ENCODE measurements around the gene POLR2E. TPM values are rescaled to one million over a fixed set of nuclear protein-coding genes. Genes with fewer than 3 reads are reported as not detected.

The POLR2E gene
- total RNA-seq, 1 experiment from 2014 or later, result 343 TPM

GRCh38 chr19:1063030-1063908 is 31.9 kb downstream of the POLR2E start:
- no TSS peak for BruUV-seq (replicated peaks)
- POLR2A ChIA-PET (ENCODE audit: low non-redundant PET), result no interaction called here
- H3K4me1 ChIP-seq (ENCODE audit: insufficient read depth, low read length, poor library complexity, severe bottlenecking), result peaks cover 16% of the 10 kb centered on the region
- CTCF ChIA-PET, result no interaction called here
- no peak for DNase-seq (ENCODE audit: low spot score)
- no peak for TF ChIP-seq EZH2 (IDR thresholded peaks at IDR 0.05; ENCODE audit: borderline replicate concordance, low read depth, low read length, poor library complexity, severe bottlenecking)
- no peaks in the 10 kb centered on the region for H3K27me3 ChIP-seq (replicated peaks; ENCODE audit: insufficient read depth, low read depth, low read length, poor library complexity)
- peaks cover 5% of the 10 kb centered on the region for H3K9me3 ChIP-seq (ENCODE audit: low read depth, low read length, poor library complexity, severe bottlenecking)
- intact Hi-C loops (cut with micrococcal nuclease; ENCODE audit: unreplicated experiment), result no loop called here
- H3K27ac ChIP-seq (ENCODE audit: low read depth, low read length, poor library complexity, severe bottlenecking), result no peak overlapping the region
- H3K36me3 ChIP-seq (ENCODE audit: insufficient read depth, low read length, poor library complexity, severe bottlenecking), result no peaks in the 10 kb centered on the region
- H3K4me3 ChIP-seq (ENCODE audit: low read depth, low read length, poor library complexity, severe bottlenecking), result no peak overlapping the region

GRCh38 chr19:1062387-1063029 is 32.7 kb downstream of the POLR2E start:
- H3K4me3 ChIP-seq (ENCODE audit: low read depth, low read length, poor library complexity, severe bottlenecking), result no peak overlapping the region
- no peaks in the 10 kb centered on the region for H3K27me3 ChIP-seq (replicated peaks; ENCODE audit: insufficient read depth, low read depth, low read length, poor library complexity)
- CTCF ChIA-PET, result no interaction called here
- H3K9me3 ChIP-seq (ENCODE audit: low read depth, low read length, poor library complexity, severe bottlenecking), result peaks cover 6% of the 10 kb centered on the region
- POLR2A ChIA-PET (ENCODE audit: low non-redundant PET), result no interaction called here
- no peak for DNase-seq (ENCODE audit: low spot score)
- H3K4me1 ChIP-seq (ENCODE audit: insufficient read depth, low read length, poor library complexity, severe bottlenecking), result peaks cover 10% of the 10 kb centered on the region
- intact Hi-C loops (cut with micrococcal nuclease; ENCODE audit: unreplicated experiment), result no loop called here
- no peaks in the 10 kb centered on the region for H3K36me3 ChIP-seq (ENCODE audit: insufficient read depth, low read length, poor library complexity, severe bottlenecking)
- TF ChIP-seq, protein P1, sequence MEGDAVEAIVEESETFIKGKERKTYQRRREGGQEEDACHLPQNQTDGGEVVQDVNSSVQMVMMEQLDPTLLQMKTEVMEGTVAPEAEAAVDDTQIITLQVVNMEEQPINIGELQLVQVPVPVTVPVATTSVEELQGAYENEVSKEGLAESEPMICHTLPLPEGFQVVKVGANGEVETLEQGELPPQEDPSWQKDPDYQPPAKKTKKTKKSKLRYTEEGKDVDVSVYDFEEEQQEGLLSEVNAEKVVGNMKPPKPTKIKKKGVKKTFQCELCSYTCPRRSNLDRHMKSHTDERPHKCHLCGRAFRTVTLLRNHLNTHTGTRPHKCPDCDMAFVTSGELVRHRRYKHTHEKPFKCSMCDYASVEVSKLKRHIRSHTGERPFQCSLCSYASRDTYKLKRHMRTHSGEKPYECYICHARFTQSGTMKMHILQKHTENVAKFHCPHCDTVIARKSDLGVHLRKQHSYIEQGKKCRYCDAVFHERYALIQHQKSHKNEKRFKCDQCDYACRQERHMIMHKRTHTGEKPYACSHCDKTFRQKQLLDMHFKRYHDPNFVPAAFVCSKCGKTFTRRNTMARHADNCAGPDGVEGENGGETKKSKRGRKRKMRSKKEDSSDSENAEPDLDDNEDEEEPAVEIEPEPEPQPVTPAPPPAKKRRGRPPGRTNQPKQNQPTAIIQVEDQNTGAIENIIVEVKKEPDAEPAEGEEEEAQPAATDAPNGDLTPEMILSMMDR (conservative IDR thresholded peaks at IDR 0.05; ENCODE audit: low read depth, low read length), result no peak
- no peak for TF ChIP-seq EZH2 (IDR thresholded peaks at IDR 0.05; ENCODE audit: borderline replicate concordance, low read depth, low read length, poor library complexity, severe bottlenecking)
- BruUV-seq (replicated peaks), result no TSS peak
- H3K27ac ChIP-seq (ENCODE audit: low read depth, low read length, poor library complexity, severe bottlenecking), result no peak overlapping the region

GRCh38 chr19:1061987-1062386 is 33.2 kb downstream of the POLR2E start:
- TF ChIP-seq, protein P1 (conservative IDR thresholded peaks at IDR 0.05; ENCODE audit: low read depth, low read length), result no peak
- no peak for TF ChIP-seq EZH2 (IDR thresholded peaks at IDR 0.05; ENCODE audit: borderline replicate concordance, low read depth, low read length, poor library complexity, severe bottlenecking)
- no peak overlapping the region for H3K4me3 ChIP-seq (ENCODE audit: low read depth, low read length, poor library complexity, severe bottlenecking)
- ChIA-PET POLR2A (ENCODE audit: low non-redundant PET) (no interaction called here), CTCF (no interaction called here)
- no peak overlapping the region for H3K27ac ChIP-seq (ENCODE audit: low read depth, low read length, poor library complexity, severe bottlenecking)
- intact Hi-C loops (cut with micrococcal nuclease; ENCODE audit: unreplicated experiment), result no loop called here
- H3K4me1 ChIP-seq (ENCODE audit: insufficient read depth, low read length, poor library complexity, severe bottlenecking), result peaks cover 5% of the 10 kb centered on the region
- BruUV-seq (replicated peaks), result no TSS peak
- H3K9me3 ChIP-seq (ENCODE audit: low read depth, low read length, poor library complexity, severe bottlenecking), result peaks cover 12% of the 10 kb centered on the region
- H3K36me3 ChIP-seq (ENCODE audit: insufficient read depth, low read length, poor library complexity, severe bottlenecking), result no peaks in the 10 kb centered on the region
- H3K27me3 ChIP-seq (replicated peaks; ENCODE audit: insufficient read depth, low read depth, low read length, poor library complexity), result no peaks in the 10 kb centered on the region
- DNase-seq (ENCODE audit: low spot score), result no peak

Measured in A673 (cell line).